Suprapubic skin (tissue), 4 donors: ENCODE measurements around the gene COL7A1.

Experiments used
- CTCF ChIP-seq, 2 donors: fragments of 200-600 bp in 1 of 2; fragments of 450-650 bp in 1 of 2; sonication (generic) in 1 of 2; IDR thresholded peaks; one replicate each; pipeline ENCODE4 v1.5.1; 2016 to 2019; ENCODE audit warnings: antibody characterized with exemption in 2 of 2, mild to moderate bottlenecking in 1 of 2, moderate library complexity in 1 of 2
- EP300 ChIP-seq: sonication (generic); formaldehyde crosslinking; IDR thresholded peaks from one replicate; pipeline ENCODE4 v1.6.1; 2017; ENCODE audit warnings: antibody characterized with exemption
- POLR2A ChIP-seq, 2 donors: fragments of 450-650 bp; IDR thresholded peaks; one replicate each; pipeline ENCODE4 v1.6.1; 2017; ENCODE audit warnings: antibody characterized with exemption in 2 of 2, mild to moderate bottlenecking in 2 of 2, moderate library complexity in 2 of 2
- POLR2AphosphoS5 ChIP-seq, 3 donors: sonication (generic); formaldehyde crosslinking; IDR thresholded peaks; one replicate each; pipeline ENCODE4 v1.6.1; 2017; ENCODE audit warnings: antibody characterized with exemption in 3 of 3

- TF ChIP-seq CTCF (IDR thresholded peaks at IDR 0.05) (no peak), POLR2A (IDR thresholded peaks at IDR 0.05) (no peak), POLR2AphosphoS5 (IDR thresholded peaks at IDR 0.05) (no peak), EP300 (no peak)
These were observed 47.0 kb downstream of the COL7A1 start for GRCh38 chr3:48548126-48548525.
